VCaP (cell line): ENCODE data around the gene TREM2.
"Not testable (repeated sequence)": the region's sequence is repeated elsewhere in the genome, so short reads cannot be mapped to it uniquely, and the experiment has no call there.

Source experiments
- H3K27ac ChIP-seq: fragments of 450-650 bp; 2 replicates; pipeline ENCODE4 v1.5.1; 2017
- CTCF ChIP-seq: fragments of 450-650 bp; conservative IDR thresholded peaks from 2 replicates; pipeline ENCODE4 v1.5.1; 2017; ENCODE audit warnings: mild to moderate bottlenecking, moderate library complexity

TREM2 gene

GRCh38 chr6:41122373-41122772 is 40.5 kb downstream of the TREM2 start:
- no peak for TF ChIP-seq CTCF
- H3K27ac ChIP-seq: no peak overlapping the region

- no peak overlapping the region for H3K27ac ChIP-seq
Measured at GRCh38 chr6:41120058-41120457, 42.9 kb downstream of the TREM2 start.

GRCh38 chr6:41119508-41119907 is 43.4 kb downstream of the TREM2 start:
- no peak overlapping the region for H3K27ac ChIP-seq
- no peak for TF ChIP-seq CTCF

More at GRCh38 chr6:41120058-41120457, 42.9 kb downstream of the TREM2 start:
- TF ChIP-seq CTCF: no peak

- not testable (repeated sequence) for H3K27ac ChIP-seq
Measured at GRCh38 chr6:41115027-41115426, 47.9 kb downstream of the TREM2 start.

GRCh38 chr6:41111017-41111416 is 51.9 kb downstream of the TREM2 start:
- TF ChIP-seq CTCF: no peak
- H3K27ac ChIP-seq: peak overlapping the region; percentile 65
